ENCODE results near the gene PANK3. TPM values are rescaled to one million over a fixed set of nuclear protein-coding genes. Genes with fewer than 3 reads are reported as not detected.
A peak's percentile ranks its signal among the peaks of the same experiment; 100 is the strongest.
"Not testable (repeated sequence)": the region's sequence is repeated elsewhere in the genome, so short reads cannot be mapped to it uniquely, and the experiment has no call there.

Gene PANK3
- total and polyA plus RNA-seq, 4 donors, result 10.9 to 79.4 (median 42.4) TPM

DNA sequence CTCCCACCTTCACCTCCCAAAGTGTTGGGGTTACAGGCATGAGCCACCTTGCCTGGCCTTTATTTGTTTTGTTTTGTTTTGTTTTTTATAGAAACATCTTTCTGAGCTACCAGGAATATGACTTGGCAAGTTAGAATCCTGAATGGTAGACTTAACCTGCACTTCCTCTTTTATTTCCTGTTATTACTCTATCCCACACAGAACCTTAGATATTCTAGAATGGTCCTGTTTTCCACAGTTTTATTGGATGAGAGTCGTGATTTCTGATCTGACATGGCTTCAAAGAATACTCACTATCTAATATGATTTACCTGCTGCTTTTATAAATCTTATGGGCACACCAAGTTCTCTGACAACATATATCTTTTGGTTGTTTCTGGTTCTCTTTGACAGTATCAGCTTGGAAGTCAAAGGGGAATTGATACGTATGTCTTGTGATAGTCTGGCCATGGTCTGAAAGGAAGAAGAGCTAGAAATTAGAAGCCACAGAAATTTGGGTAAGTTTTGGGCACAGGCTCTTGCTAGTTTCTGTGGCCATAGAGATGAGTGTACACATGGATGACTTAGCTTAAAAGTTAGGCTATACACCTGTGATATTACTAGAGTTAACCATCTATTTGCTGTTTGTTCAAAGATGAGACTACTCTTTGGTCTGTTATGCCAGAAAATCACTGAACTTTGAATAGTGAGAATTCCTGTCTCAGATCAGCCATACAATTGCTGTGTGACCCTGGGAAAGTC is 4.7 kb upstream of the PANK3 start:
- H3K9me3 ChIP-seq (ENCODE audit: control insufficient read depth in 4 of 4, low read length in 3 of 4), result no peaks in the 10 kb centered on the region
- H3K9ac ChIP-seq (ENCODE audit: low read depth in 1 of 2, low read length in 2 of 2), result no peak overlapping the region
- WGBS, result 75% methylated on average over 2 of the region's 2 CpGs
- H3K27ac ChIP-seq (ENCODE audit: low read depth in 1 of 2, low read length in 2 of 2), result no peak overlapping the region
- DNase-seq (ENCODE audit: low spot score), result no peak
- TF ChIP-seq, protein P1, sequence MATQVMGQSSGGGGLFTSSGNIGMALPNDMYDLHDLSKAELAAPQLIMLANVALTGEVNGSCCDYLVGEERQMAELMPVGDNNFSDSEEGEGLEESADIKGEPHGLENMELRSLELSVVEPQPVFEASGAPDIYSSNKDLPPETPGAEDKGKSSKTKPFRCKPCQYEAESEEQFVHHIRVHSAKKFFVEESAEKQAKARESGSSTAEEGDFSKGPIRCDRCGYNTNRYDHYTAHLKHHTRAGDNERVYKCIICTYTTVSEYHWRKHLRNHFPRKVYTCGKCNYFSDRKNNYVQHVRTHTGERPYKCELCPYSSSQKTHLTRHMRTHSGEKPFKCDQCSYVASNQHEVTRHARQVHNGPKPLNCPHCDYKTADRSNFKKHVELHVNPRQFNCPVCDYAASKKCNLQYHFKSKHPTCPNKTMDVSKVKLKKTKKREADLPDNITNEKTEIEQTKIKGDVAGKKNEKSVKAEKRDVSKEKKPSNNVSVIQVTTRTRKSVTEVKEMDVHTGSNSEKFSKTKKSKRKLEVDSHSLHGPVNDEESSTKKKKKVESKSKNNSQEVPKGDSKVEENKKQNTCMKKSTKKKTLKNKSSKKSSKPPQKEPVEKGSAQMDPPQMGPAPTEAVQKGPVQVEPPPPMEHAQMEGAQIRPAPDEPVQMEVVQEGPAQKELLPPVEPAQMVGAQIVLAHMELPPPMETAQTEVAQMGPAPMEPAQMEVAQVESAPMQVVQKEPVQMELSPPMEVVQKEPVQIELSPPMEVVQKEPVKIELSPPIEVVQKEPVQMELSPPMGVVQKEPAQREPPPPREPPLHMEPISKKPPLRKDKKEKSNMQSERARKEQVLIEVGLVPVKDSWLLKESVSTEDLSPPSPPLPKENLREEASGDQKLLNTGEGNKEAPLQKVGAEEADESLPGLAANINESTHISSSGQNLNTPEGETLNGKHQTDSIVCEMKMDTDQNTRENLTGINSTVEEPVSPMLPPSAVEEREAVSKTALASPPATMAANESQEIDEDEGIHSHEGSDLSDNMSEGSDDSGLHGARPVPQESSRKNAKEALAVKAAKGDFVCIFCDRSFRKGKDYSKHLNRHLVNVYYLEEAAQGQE (IDR thresholded peaks at IDR 0.05), result no peak
- no peak for TF ChIP-seq TAF1 (conservative IDR thresholded peaks at IDR 0.05)
- no peaks in the 10 kb centered on the region for H3K36me3 ChIP-seq (ENCODE audit: control insufficient read depth in 4 of 4, insufficient read depth in 3 of 4, low read depth in 1 of 4, low read length in 3 of 4)
- no peak overlapping the region for H3K4me3 ChIP-seq (ENCODE audit: low read depth in 1 of 3, low read length in 3 of 3)
- peaks cover 2 to 9% (median 6%) of the 10 kb centered on the region in 4 donors for H3K4me1 ChIP-seq (ENCODE audit: control insufficient read depth in 4 of 4, insufficient read depth in 4 of 4, low read length in 3 of 4)
- H3K27me3 ChIP-seq (ENCODE audit: control insufficient read depth in 4 of 4, insufficient read depth in 4 of 4, low read length in 3 of 4), result no peaks in the 10 kb centered on the region

DNA sequence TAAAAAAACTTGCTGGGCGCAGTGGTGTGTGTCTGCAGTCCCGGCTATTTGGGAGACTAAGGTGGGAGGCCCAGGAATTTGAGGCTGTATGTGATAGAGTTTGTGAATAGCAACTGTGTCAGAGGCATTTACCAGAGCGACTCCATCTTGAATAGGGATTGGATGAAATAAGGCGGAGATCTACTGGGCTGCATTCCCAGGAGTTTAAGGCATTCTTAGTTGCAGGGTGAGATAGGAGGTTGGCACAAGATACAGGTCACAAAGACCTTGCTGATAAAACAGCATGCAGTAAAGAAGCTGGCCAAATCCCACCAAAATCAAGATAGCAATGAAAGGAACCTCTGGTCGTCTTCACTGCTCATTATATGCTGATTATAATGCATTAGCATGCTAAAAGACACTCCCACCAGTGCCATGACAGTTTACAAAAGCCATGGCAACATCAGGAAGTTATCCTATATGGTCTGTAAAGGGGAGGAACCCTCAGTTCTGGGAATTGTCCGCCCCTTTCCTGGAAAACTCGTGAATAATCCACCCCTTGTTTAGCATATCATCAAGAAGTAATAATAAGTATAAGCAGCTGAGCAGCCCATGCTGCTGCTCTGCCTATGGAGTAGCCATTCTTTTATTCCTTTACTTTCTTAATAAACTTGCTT is 1.8 kb upstream of the PANK3 start:
- H3K4me3 ChIP-seq (ENCODE audit: low read depth in 1 of 3, low read length in 3 of 3); H3K27ac ChIP-seq (ENCODE audit: low read depth in 1 of 2, low read length in 2 of 2); DNase-seq (ENCODE audit: low spot score); H3K9me3 ChIP-seq (ENCODE audit: control insufficient read depth in 4 of 4, low read length in 3 of 4); H3K27me3 ChIP-seq (ENCODE audit: control insufficient read depth in 4 of 4, insufficient read depth in 4 of 4, low read length in 3 of 4); H3K36me3 ChIP-seq (ENCODE audit: control insufficient read depth in 4 of 4, insufficient read depth in 3 of 4, low read depth in 1 of 4, low read length in 3 of 4); H3K9ac ChIP-seq (ENCODE audit: low read depth in 1 of 2, low read length in 2 of 2): not testable (repeated sequence)
- peaks cover 5 to 27% (median 13%) of the 10 kb centered on the region in 4 donors for H3K4me1 ChIP-seq (ENCODE audit: control insufficient read depth in 4 of 4, insufficient read depth in 4 of 4, low read length in 3 of 4)
- 95% methylated on average over 7 of the region's 7 CpGs for WGBS

DNA sequence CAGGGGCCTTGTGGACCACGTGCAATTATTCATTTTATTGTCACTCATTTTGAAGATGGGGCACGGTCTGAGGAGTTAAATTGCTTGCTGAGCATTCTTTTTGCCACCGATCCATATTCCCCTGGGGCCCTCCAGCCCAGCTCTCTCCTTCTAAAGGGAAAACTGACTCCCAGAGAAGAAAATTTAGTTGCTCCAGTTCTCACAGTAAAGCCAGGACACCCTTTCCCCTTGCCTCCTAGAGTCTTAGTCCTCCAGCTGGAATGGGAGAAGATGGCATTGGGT is 1.0 kb upstream of the PANK3 start:
- no peaks in the 10 kb centered on the region for H3K27me3 ChIP-seq (ENCODE audit: control insufficient read depth in 4 of 4, insufficient read depth in 4 of 4, low read length in 3 of 4)
- no peak for DNase-seq (ENCODE audit: low spot score)
- H3K9ac ChIP-seq (ENCODE audit: low read depth in 1 of 2, low read length in 2 of 2), result peak overlapping the region; percentile 61 to 65

More for the DNA sequence above, 1.0 kb upstream of the PANK3 start:
- H3K36me3 ChIP-seq (ENCODE audit: control insufficient read depth in 4 of 4, insufficient read depth in 3 of 4, low read depth in 1 of 4, low read length in 3 of 4), result no peaks in the 10 kb centered on the region
- peak overlapping the region; percentile 92 to 98 for H3K27ac ChIP-seq (ENCODE audit: low read depth in 1 of 2, low read length in 2 of 2)
- peak overlapping the region; percentile 68 to 96 (median 87) for H3K4me3 ChIP-seq (ENCODE audit: low read depth in 1 of 3, low read length in 3 of 3)
- no peaks in the 10 kb centered on the region for H3K9me3 ChIP-seq (ENCODE audit: control insufficient read depth in 4 of 4, low read length in 3 of 4)
- 55% methylated on average over 3 of the region's 3 CpGs for WGBS
- no peak for TF ChIP-seq GABPA (IDR thresholded peaks at IDR 0.05 in 1 of 2, conservative IDR thresholded peaks at IDR 0.05 in 1 of 2)
- TF ChIP-seq, protein P2, sequence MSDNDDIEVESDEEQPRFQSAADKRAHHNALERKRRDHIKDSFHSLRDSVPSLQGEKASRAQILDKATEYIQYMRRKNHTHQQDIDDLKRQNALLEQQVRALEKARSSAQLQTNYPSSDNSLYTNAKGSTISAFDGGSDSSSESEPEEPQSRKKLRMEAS (IDR thresholded peaks at IDR 0.05), result no peak
- TF ChIP-seq HNF4G (IDR thresholded peaks at IDR 0.05), result no peak
- TF ChIP-seq, protein P3, sequence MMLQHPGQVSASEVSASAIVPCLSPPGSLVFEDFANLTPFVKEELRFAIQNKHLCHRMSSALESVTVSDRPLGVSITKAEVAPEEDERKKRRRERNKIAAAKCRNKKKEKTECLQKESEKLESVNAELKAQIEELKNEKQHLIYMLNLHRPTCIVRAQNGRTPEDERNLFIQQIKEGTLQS (IDR thresholded peaks at IDR 0.05), result no peak
- TF ChIP-seq JUND (IDR thresholded peaks at IDR 0.05), result no peak
- peaks cover 7 to 31% (median 15%) of the 10 kb centered on the region in 4 donors for H3K4me1 ChIP-seq (ENCODE audit: control insufficient read depth in 4 of 4, insufficient read depth in 4 of 4, low read length in 3 of 4)

Data from liver (tissue), 9 donors.